SH-SY5Y (cell line): ENCODE measurements around the gene RNF144B.

Source experiments
- GATA2 ChIP-seq: IDR thresholded peaks from 2 replicates; pipeline ENCODE4 v1.6.1; 2011; ENCODE audit warnings: mild to moderate bottlenecking, low read depth, low read length
- GATA3 ChIP-seq: IDR thresholded peaks from 2 replicates; pipeline ENCODE4 v1.6.1; 2011; ENCODE audit warnings: low read depth, mild to moderate bottlenecking, low read length, moderate library complexity

DNA sequence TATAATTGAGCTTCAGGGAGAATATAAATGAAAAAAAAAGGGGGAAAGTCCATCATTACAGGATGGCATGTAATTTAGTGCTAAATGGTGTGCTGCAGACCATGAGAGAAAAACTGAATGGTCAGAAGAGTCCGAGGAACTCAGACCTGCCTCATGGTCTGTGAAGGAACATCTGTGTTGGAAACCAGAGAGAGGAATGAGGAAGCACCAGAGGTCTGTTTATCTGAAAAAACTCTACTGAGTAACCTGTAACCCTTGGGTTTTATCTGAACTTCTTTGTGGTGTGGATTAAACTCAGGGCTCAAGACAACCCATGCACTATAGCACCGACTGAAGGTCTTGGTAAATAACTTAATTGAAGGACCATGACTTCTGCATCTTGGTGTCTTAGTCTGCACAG, 108.1 kb downstream of the RNF144B start:
- TF ChIP-seq GATA2 (no peak), GATA3 (no peak)
